ENCODE results near the gene GFER. TPM values are rescaled to one million over a fixed set of nuclear protein-coding genes. Genes with fewer than 3 reads are reported as not detected.

GFER gene
- total RNA-seq, 1 donor from 2014 or later, result 21.5 TPM

GRCh38 chr16:1982991-1983543 is 926 bp upstream of the GFER start:
- peak overlapping the region; percentile 77 for H3K4me3 ChIP-seq (ENCODE audit: low read depth, low read length)
- TF ChIP-seq CTCF (conservative IDR thresholded peaks at IDR 0.05; ENCODE audit: low read depth, low read length), result no peak
- no peak for DNase-seq (ENCODE audit: low read depth)

- no peak for DNase-seq (ENCODE audit: low read depth)
These were observed 593 bp downstream of the GFER start for GRCh38 chr16:1984347-1985225.

GRCh38 chr16:1985466-1986150 is 1.6 kb downstream of the GFER start:
- TF ChIP-seq CTCF (conservative IDR thresholded peaks at IDR 0.05; ENCODE audit: low read depth, low read length), result no peak
- no peak for DNase-seq (ENCODE audit: low read depth)
- peak overlapping the region; percentile 77 for H3K4me3 ChIP-seq (ENCODE audit: low read depth, low read length)

More at GRCh38 chr16:1984347-1985225, 593 bp downstream of the GFER start:
- peak overlapping the region; percentile 77 for H3K4me3 ChIP-seq (ENCODE audit: low read depth, low read length)
- no peak for TF ChIP-seq CTCF (conservative IDR thresholded peaks at IDR 0.05; ENCODE audit: low read depth, low read length)

GRCh38 chr16:1987198-1987597 is 3.2 kb downstream of the GFER start:
- TF ChIP-seq CTCF (conservative IDR thresholded peaks at IDR 0.05; ENCODE audit: low read depth, low read length), result no peak
- DNase-seq (ENCODE audit: low read depth), result no peak
- no peak overlapping the region for H3K4me3 ChIP-seq (ENCODE audit: low read depth, low read length)

- H3K4me3 ChIP-seq (ENCODE audit: low read depth, low read length), result peak within 1 kb of the TSS; percentile 40
- DNase-seq (ENCODE audit: low read depth), result no peak
- TF ChIP-seq CTCF (conservative IDR thresholded peaks at IDR 0.05; ENCODE audit: low read depth, low read length), result no peak
These were observed 5.5 kb downstream of the GFER start, which contains the start of gene SYNGR3 for GRCh38 chr16:1989209-1990100. Gene SYNGR3 (plus strand): TSS chr16:1989970. CDS start chr16:1990103, 133 bp downstream.

GRCh38 chr16:1990101-1990350 is 6.0 kb downstream of the GFER start:
- TF ChIP-seq CTCF (conservative IDR thresholded peaks at IDR 0.05; ENCODE audit: low read depth, low read length), result no peak
- DNase-seq (ENCODE audit: low read depth), result no peak
- H3K4me3 ChIP-seq (ENCODE audit: low read depth, low read length), result no peak overlapping the region

All from epithelial cell of proximal tubule (primary cell).